CD4-positive, alpha-beta T cell treated with Interleukin-21 for 1 hour (primary cell): ENCODE results near the gene PFN4.
"Not testable (repeated sequence)": the region's sequence is repeated elsewhere in the genome, so short reads cannot be mapped to it uniquely, and the experiment has no call there.

Experiments
- DNase-seq: peaks from one replicate; pipeline ENCODE4 v3.0.0-alpha.2; 2020

Gene PFN4

GRCh38 chr2:24110660-24111303, 12.4 kb downstream of the PFN4 start:
- DNase-seq = no peak

- DNase-seq = not testable (repeated sequence)
These were observed 13.7 kb downstream of the PFN4 start for GRCh38 chr2:24109431-24109830.

GRCh38 chr2:24107336-24107735, 15.8 kb downstream of the PFN4 start:
- no peak for DNase-seq

- DNase-seq = no peak
These were observed 16.3 kb downstream of the PFN4 start for GRCh38 chr2:24106786-24107185.

- no peak for DNase-seq
These were observed 17.3 kb downstream of the PFN4 start for GRCh38 chr2:24105816-24106215.

- DNase-seq = no peak
These were observed 18.2 kb downstream of the PFN4 start for GRCh38 chr2:24104906-24105305.

GRCh38 chr2:24104110-24104650, 19.0 kb downstream of the PFN4 start:
- no peak for DNase-seq

GRCh38 chr2:24102677-24103076, 20.5 kb downstream of the PFN4 start:
- DNase-seq = no peak

GRCh38 chr2:24101992-24102391, 21.1 kb downstream of the PFN4 start:
- DNase-seq = no peak

GRCh38 chr2:24100732-24101131, 22.4 kb downstream of the PFN4 start:
- not testable (repeated sequence) for DNase-seq

- not testable (repeated sequence) for DNase-seq
These were observed 27.9 kb downstream of the PFN4 start for GRCh38 chr2:24095171-24095677.

GRCh38 chr2:24093270-24093669, 29.9 kb downstream of the PFN4 start:
- DNase-seq = not testable (repeated sequence)

GRCh38 chr2:24088821-24089359, 34.2 kb downstream of the PFN4 start:
- no peak for DNase-seq

GRCh38 chr2:24087032-24087431, 36.1 kb downstream of the PFN4 start:
- no peak for DNase-seq

- DNase-seq = no peak
These were observed 36.9 kb downstream of the PFN4 start for GRCh38 chr2:24086241-24086640.

GRCh38 chr2:24085200-24085489, 38.0 kb downstream of the PFN4 start:
- no peak for DNase-seq

- peak; percentile 77 for DNase-seq
These were observed 38.5 kb downstream of the PFN4 start, which contains the start of gene TP53I3 for GRCh38 chr2:24084386-24085199. Gene TP53I3 (minus strand): TSS chr2:24084834. CDS start chr2:24084326, 508 bp downstream.

GRCh38 chr2:24083567-24084385, 39.4 kb downstream of the PFN4 start:
- peak; percentile 57 for DNase-seq

- DNase-seq = no peak
These were observed 40.2 kb downstream of the PFN4 start for GRCh38 chr2:24082787-24083566.

- DNase-seq = no peak
These were observed 42.4 kb downstream of the PFN4 start for GRCh38 chr2:24080701-24081100.

- DNase-seq = no peak
These were observed 45.3 kb downstream of the PFN4 start for GRCh38 chr2:24077879-24078278.

- DNase-seq = no peak
These were observed 45.6 kb downstream of the PFN4 start for GRCh38 chr2:24077535-24077877.
